Measurements from ENCODE around the gene ATXN7L1. TPM values are rescaled to one million over a fixed set of nuclear protein-coding genes. Genes with fewer than 3 reads are reported as not detected.

ATXN7L1 gene
- total and polyA plus RNA-seq, 2 of the 8 experiments (the other 6 are each of a cell fraction or from before 2014, with no cell fraction given) = 14.3 to 34.0 TPM

GRCh38 chr7:105639667-105640493, 236.5 kb downstream of the ATXN7L1 start (continued):
- TF ChIP-seq RFX5 (IDR thresholded peaks at IDR 0.05; ENCODE audit: borderline replicate concordance, low read depth, low read length) (no peak), SIN3A (conservative IDR thresholded peaks at IDR 0.05 in 1 of 2, IDR thresholded peaks at IDR 0.05 in 1 of 2; ENCODE audit: low read depth in 1 of 2, low read length in 2 of 2) (peak in 1 of 2 experiments; percentile 16; a peak in 1 of 4 replicates), USF2 (IDR thresholded peaks at IDR 0.05; ENCODE audit: low read length) (no peak), TAF1 (IDR thresholded peaks at IDR 0.05; ENCODE audit: low read depth, low read length) (no peak), MAFK (IDR thresholded peaks at IDR 0.05; ENCODE audit: low read depth, low read length) (no peak), POLR2AphosphoS5 (IDR thresholded peaks at IDR 0.05; ENCODE audit: low read depth, low read length) (no peak), EGR1 (IDR thresholded peaks at IDR 0.05; ENCODE audit: borderline replicate concordance, low read depth, low read length) (no peak)

Measured in H1 (cell line).